GM10248 (cell line): ENCODE measurements around the gene MCC.
A peak's percentile ranks its signal among the peaks of the same experiment; 100 is the strongest.

Experiments
- CTCF ChIA-PET: fragments of 300-600 bp; sonication (Branson Sonifier 250); formaldehyde crosslinking; extraction: SDS; loops from one replicate; lab custom pipeline; 2021; ENCODE audit warnings: antibody characterized with exemption; lab: Yijun Ruan, JAX
- POLR2A ChIA-PET: fragments of 350-650 bp; sonication (Branson Sonifier 250); formaldehyde crosslinking; extraction: SDS; loops from one replicate; lab custom pipeline; 2020; ENCODE audit warnings: antibody characterized with exemption; lab: Yijun Ruan, JAX
- DNase-seq: peaks from one replicate; pipeline ENCODE4 v3.0.0; 2012; ENCODE audit errors: extremely low spot score
- TF ChIP-seq, protein P1 (sequence below): IDR thresholded peaks from 2 replicates; pipeline ENCODE4 v1.5.1; 2012; ENCODE audit warnings: mild to moderate bottlenecking, low read depth; ENCODE audit errors: extremely low read depth, missing control alignments, control extremely low read depth

The MCC gene

DNA sequence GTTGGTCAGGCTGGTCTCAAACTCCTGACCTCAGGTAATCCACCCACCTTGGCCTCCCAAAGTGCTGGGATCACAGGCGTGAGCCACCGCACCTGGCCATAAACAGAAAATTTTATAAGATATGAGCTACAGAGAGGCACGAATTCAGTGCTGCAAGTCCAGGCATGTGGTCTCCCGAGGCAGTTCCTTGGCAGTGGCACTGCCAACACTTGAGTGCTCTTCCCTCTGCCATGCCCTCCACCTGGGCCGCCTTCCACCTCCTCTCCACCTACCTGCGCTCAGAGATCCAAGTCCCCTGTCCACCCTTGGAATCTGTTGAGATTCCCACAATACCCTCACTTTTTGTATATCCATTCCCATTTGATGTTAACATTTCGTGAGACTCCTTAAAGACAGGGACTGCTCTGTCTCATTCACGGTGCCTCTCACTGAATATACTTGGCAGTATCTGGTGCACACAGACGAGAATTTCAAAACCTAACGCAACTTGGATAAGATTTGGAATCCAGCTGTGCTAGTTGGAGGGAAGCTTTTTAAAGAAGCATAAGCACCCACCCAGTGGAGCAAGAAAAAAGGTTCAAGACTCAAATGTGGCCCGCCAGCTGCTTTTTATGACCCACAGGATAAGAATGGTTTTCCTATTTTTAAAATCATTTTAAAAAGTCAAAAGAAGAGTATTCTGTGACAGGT is 443.3 kb downstream of the MCC start:
- POLR2A ChIA-PET = no interaction called here
- CTCF ChIA-PET = interaction anchor here (1.1 to 1.9 kb wide), 2 partner anchors 8 to 13 kb away, joined by 3 to 4 read pairs; no protein-coding TSS in a partner anchor
- DNase-seq = no peak
- TF ChIP-seq, protein P1, sequence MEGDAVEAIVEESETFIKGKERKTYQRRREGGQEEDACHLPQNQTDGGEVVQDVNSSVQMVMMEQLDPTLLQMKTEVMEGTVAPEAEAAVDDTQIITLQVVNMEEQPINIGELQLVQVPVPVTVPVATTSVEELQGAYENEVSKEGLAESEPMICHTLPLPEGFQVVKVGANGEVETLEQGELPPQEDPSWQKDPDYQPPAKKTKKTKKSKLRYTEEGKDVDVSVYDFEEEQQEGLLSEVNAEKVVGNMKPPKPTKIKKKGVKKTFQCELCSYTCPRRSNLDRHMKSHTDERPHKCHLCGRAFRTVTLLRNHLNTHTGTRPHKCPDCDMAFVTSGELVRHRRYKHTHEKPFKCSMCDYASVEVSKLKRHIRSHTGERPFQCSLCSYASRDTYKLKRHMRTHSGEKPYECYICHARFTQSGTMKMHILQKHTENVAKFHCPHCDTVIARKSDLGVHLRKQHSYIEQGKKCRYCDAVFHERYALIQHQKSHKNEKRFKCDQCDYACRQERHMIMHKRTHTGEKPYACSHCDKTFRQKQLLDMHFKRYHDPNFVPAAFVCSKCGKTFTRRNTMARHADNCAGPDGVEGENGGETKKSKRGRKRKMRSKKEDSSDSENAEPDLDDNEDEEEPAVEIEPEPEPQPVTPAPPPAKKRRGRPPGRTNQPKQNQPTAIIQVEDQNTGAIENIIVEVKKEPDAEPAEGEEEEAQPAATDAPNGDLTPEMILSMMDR = no peak

DNA sequence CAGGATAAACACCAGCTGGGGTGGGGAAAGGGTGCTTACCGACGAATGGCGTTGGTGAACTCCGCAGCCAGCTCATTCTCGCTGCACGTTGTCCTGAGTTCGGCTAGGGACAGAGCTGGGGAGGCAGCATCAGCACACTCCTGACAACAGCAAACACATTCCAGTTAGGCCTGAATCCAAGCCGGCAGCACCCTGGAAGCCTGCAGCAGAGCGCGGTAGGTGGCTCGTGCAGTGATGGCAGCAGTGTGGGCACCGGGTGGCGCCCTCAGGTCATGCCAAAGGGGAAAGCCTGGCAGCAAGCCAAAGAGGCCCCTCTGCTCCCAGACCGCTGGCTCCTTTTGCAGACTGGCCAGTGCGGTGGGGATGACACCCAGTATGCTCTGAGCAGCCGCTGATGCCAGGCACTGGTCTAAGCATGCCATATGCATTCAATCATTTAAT is 444.7 kb downstream of the MCC start:
- DNase-seq = no peak
- ChIA-PET POLR2A (no interaction called here), CTCF (interaction anchor here (1.1 to 1.9 kb wide), 5 partner anchors 9 to 47 kb away, joined by 3 to 4 read pairs (median 4); no protein-coding TSS in a partner anchor)

DNA sequence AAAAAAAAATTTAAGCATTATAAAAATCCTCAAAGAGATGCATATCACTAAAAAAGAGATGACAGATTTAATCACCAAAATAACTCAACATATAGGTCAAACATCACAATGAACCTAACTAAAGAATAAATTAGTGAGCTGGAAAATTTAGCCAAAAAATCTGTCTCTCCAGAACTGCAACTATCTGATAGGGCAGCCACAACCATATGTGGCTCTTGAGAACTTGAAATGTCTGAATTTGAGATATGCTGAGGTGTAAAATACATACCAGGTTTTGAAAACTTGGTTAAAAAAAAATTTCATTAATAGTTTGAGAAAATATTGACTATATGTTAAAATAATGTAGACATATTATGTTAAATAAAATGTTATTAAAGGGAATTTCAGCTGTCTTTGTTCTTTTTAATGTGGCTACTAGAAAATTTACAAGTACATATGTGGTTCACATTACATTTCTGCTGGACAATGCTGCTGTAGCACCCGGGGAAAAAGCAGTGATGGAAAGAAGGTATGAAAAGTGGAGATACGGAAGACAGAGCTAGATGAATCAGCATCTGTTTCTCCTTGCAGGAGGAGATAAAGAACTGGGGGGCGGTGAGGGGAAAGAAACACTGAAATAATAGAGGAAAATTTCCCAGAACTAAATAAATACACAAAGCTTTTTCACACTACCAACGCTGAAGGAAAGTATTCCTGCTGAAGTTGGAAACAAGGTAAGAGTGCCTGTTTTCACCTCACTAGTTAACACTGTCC is 445.6 kb downstream of the MCC start:
- POLR2A ChIA-PET = no interaction called here
- no peak for DNase-seq
- CTCF ChIA-PET = interaction anchor here (1.1 to 1.7 kb wide), 4 partner anchors 8 to 46 kb away, joined by 3 to 4 read pairs (median 4); no protein-coding TSS in a partner anchor
- TF ChIP-seq, protein P1 = no peak

More for the DNA sequence above, 444.7 kb downstream of the MCC start:
- TF ChIP-seq, protein P1 = no peak

DNA sequence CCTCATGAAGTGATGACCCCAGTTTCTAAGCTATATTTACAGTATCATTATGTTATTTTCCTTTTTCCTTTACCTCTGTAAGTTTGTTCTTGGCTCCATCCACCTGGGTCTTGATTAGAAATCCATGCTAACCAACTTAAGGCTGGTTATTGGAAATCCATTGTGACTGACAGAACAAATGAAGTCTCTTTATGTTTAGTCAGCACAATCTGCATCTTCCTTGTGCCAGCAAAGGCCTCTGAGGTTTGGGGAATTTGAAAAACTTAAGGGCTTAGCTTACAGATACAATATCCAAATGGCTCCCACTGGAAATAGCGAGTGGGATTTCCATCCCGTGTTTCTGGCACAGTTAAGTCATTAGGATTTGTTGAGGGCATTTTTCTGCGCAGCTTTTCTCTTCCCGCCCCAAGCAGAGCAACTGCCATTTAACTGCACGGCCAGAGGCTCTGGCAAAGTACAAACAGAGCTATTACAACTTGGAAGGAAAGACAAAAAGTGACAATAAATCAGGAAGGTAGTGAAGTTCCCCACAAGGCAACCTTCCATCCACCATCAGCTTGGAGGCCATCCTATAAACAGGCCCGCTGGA is 447.5 kb downstream of the MCC start:
- ChIA-PET CTCF (interaction anchor here (1.1 to 1.9 kb wide), 2 partner anchors 29 to 44 kb away, joined by 3 to 5 read pairs; no protein-coding TSS in a partner anchor), POLR2A (no interaction called here)
- TF ChIP-seq, protein P1 = no peak
- peak; percentile 3 for DNase-seq

DNA sequence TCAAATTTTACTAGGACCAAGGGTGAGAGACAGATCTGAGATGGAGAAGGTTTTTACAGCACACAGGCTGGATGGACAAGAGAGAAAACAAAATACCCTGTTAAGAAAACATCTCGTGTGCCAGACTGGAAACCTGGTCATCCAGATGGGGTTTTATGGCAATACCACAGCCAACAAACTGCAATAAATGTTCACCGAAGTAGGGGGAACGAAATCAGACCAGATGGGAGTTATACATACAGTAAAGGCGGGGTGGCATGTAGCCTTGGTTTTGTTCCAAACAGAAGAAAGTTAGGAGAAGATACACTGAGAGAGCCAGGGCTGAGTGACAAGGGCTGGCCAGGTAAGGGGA is 448.3 kb downstream of the MCC start:
- CTCF ChIA-PET = interaction anchor here (1.1 to 1.9 kb wide), 2 partner anchors 29 to 44 kb away, joined by 3 to 5 read pairs; no protein-coding TSS in a partner anchor
- TF ChIP-seq, protein P1 = no peak
- peak; percentile 7 for DNase-seq
- POLR2A ChIA-PET = no interaction called here
